Measurements from ENCODE around the gene RASSF7.
"Not testable (repeated sequence)": the region's sequence is repeated elsewhere in the genome, so short reads cannot be mapped to it uniquely, and the experiment has no call there.

RASSF7 gene

GRCh38 chr11:571802-572185, 11.0 kb downstream of the RASSF7 start:
- Histone ChIP-seq H3K4me3 (no peak overlapping the region), H3K27me3 (ENCODE audit: low read depth) (no peaks in the 10 kb centered on the region), H3K36me3 (replicated peaks) (no peaks in the 10 kb centered on the region), H3K4me1 (peaks cover 10% of the 10 kb centered on the region), H3K9me3 (no peaks in the 10 kb centered on the region)
- no peak for DNase-seq (ENCODE audit: low spot score in 2 of 2)
- in situ Hi-C loops (cut with MboI; ENCODE audit: low sequenced_read_pairs) = loop anchor here (25.0 kb wide), 1 partner anchor 191 kb away; no protein-coding TSS in a partner anchor

GRCh38 chr11:573146-573759, 12.5 kb downstream of the RASSF7 start:
- DNase-seq (ENCODE audit: low spot score in 2 of 2) = no peak
- Histone ChIP-seq H3K4me1 (peaks cover 13% of the 10 kb centered on the region), H3K27me3 (ENCODE audit: low read depth) (no peaks in the 10 kb centered on the region), H3K4me3 (no peak overlapping the region), H3K36me3 (replicated peaks) (peaks cover 5% of the 10 kb centered on the region; the same call in 1 of the 2 replicates), H3K9me3 (no peaks in the 10 kb centered on the region)
- in situ Hi-C loops (cut with MboI; ENCODE audit: low sequenced_read_pairs) = loop anchor here (25.0 kb wide), 1 partner anchor 189 kb away; no protein-coding TSS in a partner anchor

GRCh38 chr11:574031-574570, 13.3 kb downstream of the RASSF7 start:
- H3K4me3 ChIP-seq = peak overlapping the region; percentile 69
- in situ Hi-C loops (cut with MboI; ENCODE audit: low sequenced_read_pairs) = loop anchor here (25.0 kb wide), 1 partner anchor 188 kb away; no protein-coding TSS in a partner anchor
- DNase-seq (ENCODE audit: low spot score in 2 of 2); H3K36me3 ChIP-seq (replicated peaks); H3K9me3 ChIP-seq; H3K27me3 ChIP-seq (ENCODE audit: low read depth): not testable (repeated sequence)
- peaks cover 10% of the 10 kb centered on the region for H3K4me1 ChIP-seq

- peak overlapping the region; percentile 69 for H3K4me3 ChIP-seq
- in situ Hi-C loops (cut with MboI; ENCODE audit: low sequenced_read_pairs) = loop anchor here (25.0 kb wide), 1 partner anchor 188 kb away; no protein-coding TSS in a partner anchor
These were observed 14.0 kb downstream of the RASSF7 start for GRCh38 chr11:574632-575312.

GRCh38 chr11:575313-575995, 14.7 kb downstream of the RASSF7 start:
- in situ Hi-C loops (cut with MboI; ENCODE audit: low sequenced_read_pairs) = no loop called here
- Histone ChIP-seq H3K4me3 (peak overlapping the region; percentile 69), H3K27me3 (ENCODE audit: low read depth) (no peaks in the 10 kb centered on the region), H3K9me3 (no peaks in the 10 kb centered on the region), H3K36me3 (replicated peaks) (peaks cover 13% of the 10 kb centered on the region; the same call in 1 of the 2 replicates), H3K4me1 (peaks cover 6% of the 10 kb centered on the region)
- peak; percentile 42 to 54 for DNase-seq (ENCODE audit: low spot score in 2 of 2)

More at GRCh38 chr11:574632-575312, 14.0 kb downstream of the RASSF7 start:
- peaks cover 6% of the 10 kb centered on the region for H3K4me1 ChIP-seq
- H3K36me3 ChIP-seq (replicated peaks) = peaks cover 13% of the 10 kb centered on the region; the same call in 1 of the 2 replicates
- peak in 1 of 2 experiments; percentile 51 for DNase-seq (ENCODE audit: low spot score in 2 of 2)
- H3K27me3 ChIP-seq (ENCODE audit: low read depth) = no peaks in the 10 kb centered on the region
- no peaks in the 10 kb centered on the region for H3K9me3 ChIP-seq

GRCh38 chr11:575996-576768, 15.4 kb downstream of the RASSF7 start, which contains the start of gene PHRF1:
Gene PHRF1 (plus strand): TSS chr11:576470. CDS start chr11:581513, 5,043 bp downstream.
- H3K4me3 ChIP-seq = peak within 1 kb of the TSS; percentile 73
- peaks cover 14% of the 10 kb centered on the region for H3K36me3 ChIP-seq (replicated peaks)
- in situ Hi-C loops (cut with MboI; ENCODE audit: low sequenced_read_pairs) = no loop called here
- no peaks in the 10 kb centered on the region for H3K27me3 ChIP-seq (ENCODE audit: low read depth)
- DNase-seq (ENCODE audit: low spot score in 2 of 2) = peak; percentile 92 to 97
- peaks cover 6% of the 10 kb centered on the region for H3K4me1 ChIP-seq
- H3K9me3 ChIP-seq = no peaks in the 10 kb centered on the region

GRCh38 chr11:576811-577610, 16.2 kb downstream of the RASSF7 start:
- no peaks in the 10 kb centered on the region for H3K27me3 ChIP-seq (ENCODE audit: low read depth)
- peak overlapping the region; percentile 73 for H3K4me3 ChIP-seq
- no peak for DNase-seq (ENCODE audit: low spot score in 2 of 2)
- peaks cover 6% of the 10 kb centered on the region for H3K4me1 ChIP-seq
- no peaks in the 10 kb centered on the region for H3K9me3 ChIP-seq
- H3K36me3 ChIP-seq (replicated peaks) = peaks cover 23% of the 10 kb centered on the region
- in situ Hi-C loops (cut with MboI; ENCODE audit: low sequenced_read_pairs) = no loop called here

- Histone ChIP-seq H3K27me3 (ENCODE audit: low read depth) (no peaks in the 10 kb centered on the region), H3K9me3 (no peaks in the 10 kb centered on the region), H3K36me3 (replicated peaks) (peaks cover 28% of the 10 kb centered on the region), H3K4me1 (peaks cover 6% of the 10 kb centered on the region), H3K4me3 (peak overlapping the region; percentile 73)
- in situ Hi-C loops (cut with MboI; ENCODE audit: low sequenced_read_pairs) = no loop called here
- no peak for DNase-seq (ENCODE audit: low spot score in 2 of 2)
These were observed 16.8 kb downstream of the RASSF7 start for GRCh38 chr11:577611-577894.

- Histone ChIP-seq H3K4me3 (peak overlapping the region; percentile 73), H3K9me3 (no peaks in the 10 kb centered on the region), H3K4me1 (peaks cover 6% of the 10 kb centered on the region), H3K36me3 (replicated peaks) (peaks cover 35% of the 10 kb centered on the region), H3K27me3 (ENCODE audit: low read depth) (no peaks in the 10 kb centered on the region)
- DNase-seq (ENCODE audit: low spot score in 2 of 2) = no peak
- in situ Hi-C loops (cut with MboI; ENCODE audit: low sequenced_read_pairs) = no loop called here
These were observed 17.7 kb downstream of the RASSF7 start for GRCh38 chr11:578276-579035.

- H3K36me3 ChIP-seq (replicated peaks) = peaks cover 41% of the 10 kb centered on the region
- no peak overlapping the region for H3K4me3 ChIP-seq
- no peaks in the 10 kb centered on the region for H3K27me3 ChIP-seq (ENCODE audit: low read depth)
- DNase-seq (ENCODE audit: low spot score in 2 of 2) = no peak
- peaks cover 6% of the 10 kb centered on the region for H3K4me1 ChIP-seq
- no peaks in the 10 kb centered on the region for H3K9me3 ChIP-seq
- in situ Hi-C loops (cut with MboI; ENCODE audit: low sequenced_read_pairs) = no loop called here
These were observed 19.2 kb downstream of the RASSF7 start for GRCh38 chr11:579830-580601.

GRCh38 chr11:581342-581741, 20.6 kb downstream of the RASSF7 start:
- H3K4me1 ChIP-seq = peaks cover 6% of the 10 kb centered on the region
- H3K4me3 ChIP-seq = no peak overlapping the region
- H3K27me3 ChIP-seq (ENCODE audit: low read depth) = no peaks in the 10 kb centered on the region
- no peak for DNase-seq (ENCODE audit: low spot score in 2 of 2)
- in situ Hi-C loops (cut with MboI; ENCODE audit: low sequenced_read_pairs) = no loop called here
- peaks cover 47% of the 10 kb centered on the region for H3K36me3 ChIP-seq (replicated peaks)
- no peaks in the 10 kb centered on the region for H3K9me3 ChIP-seq

Data from HAP-1 (cell line).